Chondrocyte (in vitro differentiated cells): ENCODE measurements around the gene NOC4L. TPM values are rescaled to one million over a fixed set of nuclear protein-coding genes. Genes with fewer than 3 reads are reported as not detected.

Experiments
- DNase-seq: peaks from one replicate; pipeline ENCODE4 v3.0.0; 2021; ENCODE audit warnings: mixed read lengths, low spot score
- H3K27ac Mint-ChIP-seq: one replicate; pipeline ENCODE4 v1.8.0; 2021; ENCODE audit warnings: mild to moderate bottlenecking, moderate library complexity, mixed read lengths; ENCODE audit not compliant: unreplicated experiment
- H3K27me3 Mint-ChIP-seq: 2 replicates; pipeline ENCODE4 v1.8.0; 2021; ENCODE audit warnings: low read depth, mixed read lengths
- H3K36me3 Mint-ChIP-seq: 2 replicates; pipeline ENCODE4 v1.8.0; 2021; ENCODE audit warnings: low read depth, mixed read lengths
- H3K4me1 Mint-ChIP-seq: 2 replicates; pipeline ENCODE4 v1.8.0; 2021; ENCODE audit warnings: low read depth, mild to moderate bottlenecking, mixed read lengths
- H3K4me3 Mint-ChIP-seq: one replicate; pipeline ENCODE4 v1.8.0; 2021; ENCODE audit warnings: mild to moderate bottlenecking, moderate library complexity, mixed read lengths; ENCODE audit not compliant: unreplicated experiment
- H3K9me3 Mint-ChIP-seq: 2 replicates; pipeline ENCODE4 v1.8.0; 2021; ENCODE audit warnings: low read depth, mixed read lengths
- total RNA-seq: library from RNA; stranded (reverse); gene quantifications from 3 replicates; pipeline ENCODE4 v1.2.1, GENCODE V29; 2021
- TF ChIP-seq, protein P1 (sequence below): fragments of 200-600 bp; sonication (generic); IDR thresholded peaks from 2 replicates; pipeline ENCODE4 v1.5.0; 2021; ENCODE audit warnings: antibody characterized with exemption, mild to moderate bottlenecking, moderate library complexity

The NOC4L gene
- total RNA-seq, 1 donor from 2014 or later: 16.0 TPM

DNA sequence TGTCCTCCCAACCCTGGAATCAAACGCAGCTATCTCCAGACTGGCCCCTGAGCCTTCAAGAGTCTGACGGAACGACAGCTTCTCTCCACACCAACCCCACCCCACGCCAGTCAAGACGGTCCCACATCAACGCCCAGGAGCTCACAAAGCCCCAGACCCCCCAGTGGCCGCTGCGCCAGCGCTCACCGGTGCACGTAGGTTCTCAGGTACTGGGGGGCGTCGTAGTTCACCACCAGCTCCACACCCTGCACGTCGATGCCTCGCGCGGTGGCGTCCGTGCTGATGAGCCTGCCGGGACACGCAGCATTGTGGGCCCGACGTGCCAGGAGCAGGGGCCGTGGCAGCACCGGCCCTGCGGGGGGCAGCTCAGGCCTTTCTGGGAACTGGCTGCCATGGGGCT is 4.3 kb upstream of the NOC4L start:
- H3K4me3 Mint-ChIP-seq: no peak overlapping the region
- TF ChIP-seq, protein P1, sequence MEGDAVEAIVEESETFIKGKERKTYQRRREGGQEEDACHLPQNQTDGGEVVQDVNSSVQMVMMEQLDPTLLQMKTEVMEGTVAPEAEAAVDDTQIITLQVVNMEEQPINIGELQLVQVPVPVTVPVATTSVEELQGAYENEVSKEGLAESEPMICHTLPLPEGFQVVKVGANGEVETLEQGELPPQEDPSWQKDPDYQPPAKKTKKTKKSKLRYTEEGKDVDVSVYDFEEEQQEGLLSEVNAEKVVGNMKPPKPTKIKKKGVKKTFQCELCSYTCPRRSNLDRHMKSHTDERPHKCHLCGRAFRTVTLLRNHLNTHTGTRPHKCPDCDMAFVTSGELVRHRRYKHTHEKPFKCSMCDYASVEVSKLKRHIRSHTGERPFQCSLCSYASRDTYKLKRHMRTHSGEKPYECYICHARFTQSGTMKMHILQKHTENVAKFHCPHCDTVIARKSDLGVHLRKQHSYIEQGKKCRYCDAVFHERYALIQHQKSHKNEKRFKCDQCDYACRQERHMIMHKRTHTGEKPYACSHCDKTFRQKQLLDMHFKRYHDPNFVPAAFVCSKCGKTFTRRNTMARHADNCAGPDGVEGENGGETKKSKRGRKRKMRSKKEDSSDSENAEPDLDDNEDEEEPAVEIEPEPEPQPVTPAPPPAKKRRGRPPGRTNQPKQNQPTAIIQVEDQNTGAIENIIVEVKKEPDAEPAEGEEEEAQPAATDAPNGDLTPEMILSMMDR: no peak
- peak; percentile 91 for DNase-seq
- H3K27me3 Mint-ChIP-seq: no peaks in the 10 kb centered on the region
- H3K36me3 Mint-ChIP-seq: peaks cover 10% of the 10 kb centered on the region
- H3K9me3 Mint-ChIP-seq: no peaks in the 10 kb centered on the region
- H3K4me1 Mint-ChIP-seq: peaks cover 12% of the 10 kb centered on the region
- H3K27ac Mint-ChIP-seq: no peak overlapping the region

DNA sequence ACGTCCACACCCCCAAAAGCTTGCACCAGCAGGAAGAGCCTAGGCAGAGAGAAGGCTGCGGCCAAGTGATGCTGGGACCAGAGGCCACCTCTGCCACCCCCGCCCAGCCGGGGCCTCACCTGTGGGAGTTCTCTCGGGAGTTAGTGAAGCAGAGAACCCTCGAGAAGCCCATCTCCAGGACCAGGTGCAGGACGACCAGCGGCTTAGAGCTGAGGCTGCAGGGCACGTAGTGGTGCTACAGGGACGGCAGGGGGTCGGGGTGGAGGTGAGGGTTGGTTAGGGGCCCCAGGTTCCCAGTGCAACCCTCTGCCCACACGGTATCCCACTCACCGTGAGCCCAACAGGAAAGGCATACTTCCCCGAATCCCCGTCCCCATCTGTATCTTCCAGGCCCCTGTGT is 3.8 kb upstream of the NOC4L start:
- no peaks in the 10 kb centered on the region for H3K9me3 Mint-ChIP-seq
- no peaks in the 10 kb centered on the region for H3K27me3 Mint-ChIP-seq
- DNase-seq: peak; percentile 74
- H3K4me1 Mint-ChIP-seq: peaks cover 18% of the 10 kb centered on the region
- H3K4me3 Mint-ChIP-seq: no peak overlapping the region
- H3K36me3 Mint-ChIP-seq: peaks cover 10% of the 10 kb centered on the region
- no peak overlapping the region for H3K27ac Mint-ChIP-seq
- TF ChIP-seq, protein P1: no peak

DNA sequence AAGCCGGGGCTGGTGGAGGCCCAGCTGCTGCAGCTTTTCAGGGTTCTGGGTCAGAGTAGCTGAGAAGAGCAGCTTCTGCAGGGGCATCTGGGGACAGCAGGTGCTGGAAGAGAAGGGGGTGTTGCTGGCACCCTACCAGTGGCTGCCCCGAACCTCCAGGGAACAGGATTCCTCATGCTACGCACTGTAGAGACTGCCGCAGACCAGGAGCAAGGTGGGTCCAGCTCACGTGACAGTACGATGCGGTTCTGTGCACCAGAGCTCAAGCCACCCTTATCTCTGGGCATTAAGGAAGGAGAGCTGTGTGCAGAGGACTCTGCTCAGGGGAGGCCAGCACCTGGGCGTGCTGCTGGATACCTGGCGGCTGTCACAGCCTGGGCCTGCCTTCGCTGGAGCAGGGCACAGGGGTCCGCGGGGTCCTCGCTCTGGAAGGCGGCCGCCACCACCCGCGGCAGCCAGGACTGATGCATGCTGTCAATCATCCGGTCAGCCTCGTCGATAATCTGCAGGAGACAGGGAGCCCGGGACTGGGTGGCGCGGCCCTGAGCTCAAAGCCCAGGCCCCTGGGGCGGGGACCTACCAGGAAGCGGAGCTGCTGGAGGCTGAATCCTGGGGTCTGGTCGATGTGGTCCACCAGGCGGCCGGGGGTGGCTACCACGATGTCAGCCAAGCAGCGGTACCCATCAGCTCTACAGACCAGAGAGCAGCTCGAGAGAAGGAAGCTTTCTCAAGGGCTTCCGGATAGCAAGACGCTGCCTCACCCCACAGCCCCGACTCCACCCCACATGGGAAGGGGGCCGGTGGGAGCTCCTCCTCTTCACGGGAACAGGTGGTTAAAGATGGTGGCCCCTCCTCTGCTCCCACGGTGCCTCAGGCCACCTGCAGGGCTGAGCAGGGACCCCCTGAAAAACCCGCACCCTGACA is 3.1 kb upstream of the NOC4L start:
- Mint-ChIP-seq H3K9me3 (no peaks in the 10 kb centered on the region), H3K27me3 (no peaks in the 10 kb centered on the region), H3K4me3 (no peak overlapping the region), H3K4me1 (peaks cover 25% of the 10 kb centered on the region), H3K27ac (no peak overlapping the region), H3K36me3 (peaks cover 10% of the 10 kb centered on the region)
- DNase-seq: peak; percentile 89
- TF ChIP-seq, protein P1: no peak

DNA sequence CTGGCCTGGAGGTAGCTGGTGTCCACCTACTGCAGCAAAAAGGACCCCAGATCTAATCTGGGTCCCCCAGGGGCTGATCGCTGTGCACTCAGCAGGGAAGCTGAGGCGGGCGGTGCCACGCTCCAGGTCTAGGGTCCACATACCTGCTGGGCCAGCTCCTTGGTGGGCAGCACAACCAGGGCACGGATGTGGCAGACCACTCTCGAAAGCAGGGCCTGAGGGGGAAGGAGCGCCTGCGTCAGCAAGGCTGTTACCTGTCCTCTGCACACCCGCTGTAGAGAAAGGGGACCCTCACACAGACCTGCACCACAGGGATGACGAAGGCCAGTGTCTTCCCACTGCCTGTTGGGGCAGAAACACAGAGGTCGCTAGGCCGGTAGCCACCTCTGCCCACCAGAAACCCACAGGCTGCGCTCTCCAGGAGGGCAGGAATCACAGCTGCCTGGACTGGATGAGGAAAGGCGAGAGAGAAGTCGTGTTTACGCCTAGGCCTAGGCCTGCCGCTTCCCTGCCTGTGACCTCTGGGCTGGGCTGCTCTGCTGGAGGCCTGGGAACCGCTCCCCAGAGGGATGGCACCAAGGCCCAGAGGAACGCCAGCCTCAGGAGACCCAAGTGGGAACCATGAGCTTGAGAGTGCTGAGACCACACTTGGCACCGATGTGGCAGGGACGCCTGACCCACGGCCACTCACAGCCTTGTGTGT is 2.1 kb upstream of the NOC4L start:
- Mint-ChIP-seq H3K27me3 (no peaks in the 10 kb centered on the region), H3K9me3 (no peaks in the 10 kb centered on the region), H3K4me3 (peak overlapping the region; percentile 73), H3K4me1 (peaks cover 28% of the 10 kb centered on the region), H3K36me3 (peaks cover 10% of the 10 kb centered on the region), H3K27ac (no peak overlapping the region)
- TF ChIP-seq, protein P1: no peak
- peak; percentile 91 for DNase-seq

DNA sequence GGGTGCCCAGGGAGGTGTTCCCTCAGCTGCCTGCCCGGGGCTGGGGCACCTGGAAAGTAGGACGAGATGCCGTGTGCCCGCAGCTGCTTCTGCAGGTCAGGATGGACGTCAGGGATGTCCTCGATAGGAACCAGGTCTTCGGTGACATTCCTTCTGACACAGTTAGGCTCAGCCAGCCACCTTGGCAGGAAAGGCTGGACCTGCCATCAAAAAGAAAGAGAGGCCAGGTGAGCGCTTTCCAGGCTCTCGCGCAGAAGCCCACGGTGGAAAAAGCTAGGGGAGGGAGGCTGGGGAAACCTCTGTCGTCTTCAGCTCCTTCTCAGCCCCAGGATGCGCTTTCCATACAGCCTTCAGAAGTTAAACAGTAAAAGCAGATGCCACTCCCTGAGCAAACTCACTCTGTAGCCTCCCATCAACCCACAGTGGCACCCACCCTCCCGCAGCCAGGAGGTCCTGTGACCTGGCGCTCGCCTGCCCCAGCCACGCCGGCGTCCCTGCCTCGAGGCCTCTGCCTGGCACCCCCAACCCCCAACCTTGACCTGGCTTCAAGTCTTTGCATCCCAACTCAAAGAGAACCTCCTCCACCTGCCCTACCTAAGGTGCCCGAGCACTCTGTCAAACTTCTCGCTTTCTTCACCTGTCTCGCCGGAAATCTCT is 1.4 kb upstream of the NOC4L start:
- DNase-seq: peak; percentile 67
- Mint-ChIP-seq H3K27me3 (no peaks in the 10 kb centered on the region), H3K9me3 (no peaks in the 10 kb centered on the region), H3K27ac (peak overlapping the region; percentile 8), H3K4me3 (peak overlapping the region; percentile 73), H3K36me3 (peaks cover 10% of the 10 kb centered on the region), H3K4me1 (peaks cover 28% of the 10 kb centered on the region)
- TF ChIP-seq, protein P1: no peak
